Lower lobe of right lung (tissue), 2 donors: Measurements from ENCODE around the gene CEP350. TPM values are rescaled to one million over a fixed set of nuclear protein-coding genes. Genes with fewer than 3 reads are reported as not detected.
A peak's percentile ranks its signal among the peaks of the same experiment; 100 is the strongest.

Source experiments
- ATAC-seq, 2 donors: fragments of 200-7000 bp; cut with Tn5 transposase; one replicate each; pipeline ENCODE4 v1.9.1; 2020 to 2022; ENCODE audit warnings: mild to moderate bottlenecking in 2 of 2, moderate library complexity in 2 of 2
- DNase-seq: peaks from one replicate; pipeline ENCODE4 v3.0.0-alpha.2; 2020
- H3K27ac ChIP-seq: fragments of 200-600 bp; one replicate; pipeline ENCODE4 v1.8.0; 2022
- H3K27me3 ChIP-seq: fragments of 200-600 bp; one replicate; pipeline ENCODE4 v1.8.0; 2022; ENCODE audit warnings: low read depth
- H3K36me3 ChIP-seq: fragments of 200-600 bp; one replicate; pipeline ENCODE4 v1.8.0; 2022; ENCODE audit warnings: mild to moderate bottlenecking
- H3K4me1 ChIP-seq: fragments of 200-600 bp; one replicate; pipeline ENCODE4 v1.8.0; 2022
- H3K4me3 ChIP-seq: fragments of 200-600 bp; one replicate; pipeline ENCODE4 v1.8.0; 2022; ENCODE audit warnings: mild to moderate bottlenecking
- H3K9me3 ChIP-seq: fragments of 200-600 bp; one replicate; pipeline ENCODE4 v1.8.0; 2022
- CTCF ChIP-seq: fragments of 200-600 bp; IDR thresholded peaks from one replicate; pipeline ENCODE4 v1.8.0; 2022; ENCODE audit warnings: antibody characterized with exemption, mild to moderate bottlenecking
- intact Hi-C: fragments of 100-400 bp; cut with DNase I; formaldehyde crosslinking; loops from one replicate; pipeline ENCODE4 v1.11.0; 2022
- total RNA-seq: library from RNA; stranded (reverse); fragmentation: NEBNext Ultra II Directional; extraction: Animal tissue kit (Norgen Biotek cat#: 25700); gene quantifications from one replicate; pipeline ENCODE4 v1.2.1, GENCODE V29; 2021
- donor health status: DM: no; HTN: yes; CAD: no; lungs with severe emphysema.

The CEP350 gene
- total RNA-seq, 1 donor from 2014 or later = 53.2 TPM

GRCh38 chr1:179935909-179936496 is 18.6 kb upstream of the CEP350 start:
- no peak overlapping the region for H3K4me3 ChIP-seq
- H3K27ac ChIP-seq = no peak overlapping the region
- intact Hi-C loops = no loop called here
- no peaks in the 10 kb centered on the region for H3K36me3 ChIP-seq
- H3K9me3 ChIP-seq = no peaks in the 10 kb centered on the region
- TF ChIP-seq CTCF = no peak
- ATAC-seq (no peak), DNase-seq (no peak)
- H3K27me3 ChIP-seq = no peaks in the 10 kb centered on the region
- no peaks in the 10 kb centered on the region for H3K4me1 ChIP-seq

GRCh38 chr1:179937668-179938254 is 16.8 kb upstream of the CEP350 start:
- DNase-seq (no peak), ATAC-seq (no peak)
- Histone ChIP-seq H3K27ac (no peak overlapping the region), H3K36me3 (no peaks in the 10 kb centered on the region), H3K27me3 (no peaks in the 10 kb centered on the region), H3K9me3 (no peaks in the 10 kb centered on the region), H3K4me3 (no peak overlapping the region), H3K4me1 (no peaks in the 10 kb centered on the region)
- intact Hi-C loops = no loop called here
- TF ChIP-seq CTCF = no peak

- no peak for TF ChIP-seq CTCF
- no peaks in the 10 kb centered on the region for H3K27me3 ChIP-seq
- H3K27ac ChIP-seq = no peak overlapping the region
- intact Hi-C loops = no loop called here
- ATAC-seq (peak in 1 of 2 donors; percentile 48), DNase-seq (no peak)
- no peaks in the 10 kb centered on the region for H3K9me3 ChIP-seq
- H3K36me3 ChIP-seq = no peaks in the 10 kb centered on the region
- H3K4me1 ChIP-seq = no peaks in the 10 kb centered on the region
- no peak overlapping the region for H3K4me3 ChIP-seq
Measured at GRCh38 chr1:179938752-179939151, 15.9 kb upstream of the CEP350 start.

- no peaks in the 10 kb centered on the region for H3K9me3 ChIP-seq
- no peaks in the 10 kb centered on the region for H3K36me3 ChIP-seq
- ATAC-seq (no peak), DNase-seq (no peak)
- no peak overlapping the region for H3K27ac ChIP-seq
- no peaks in the 10 kb centered on the region for H3K27me3 ChIP-seq
- intact Hi-C loops = no loop called here
- H3K4me3 ChIP-seq = no peak overlapping the region
- H3K4me1 ChIP-seq = no peaks in the 10 kb centered on the region
- no peak for TF ChIP-seq CTCF
Measured at GRCh38 chr1:179939941-179940340, 14.7 kb upstream of the CEP350 start.

- H3K27me3 ChIP-seq = no peaks in the 10 kb centered on the region
- no peak for TF ChIP-seq CTCF
- no peak for ATAC-seq
- H3K27ac ChIP-seq = no peak overlapping the region
- H3K4me3 ChIP-seq = no peak overlapping the region
- DNase-seq = no peak
- intact Hi-C loops = no loop called here
- H3K36me3 ChIP-seq = no peaks in the 10 kb centered on the region
- no peaks in the 10 kb centered on the region for H3K4me1 ChIP-seq
- no peaks in the 10 kb centered on the region for H3K9me3 ChIP-seq
Measured at GRCh38 chr1:179941454-179941853, 13.2 kb upstream of the CEP350 start.
